K562 (cell line): ENCODE measurements around the gene CCDC141. TPM values are rescaled to one million over a fixed set of nuclear protein-coding genes. Genes with fewer than 3 reads are reported as not detected.
"Not testable (repeated sequence)": the region's sequence is repeated elsewhere in the genome, so short reads cannot be mapped to it uniquely, and the experiment has no call there.

Experiments
- ATAC-seq: fragments of 200-7000 bp; cut with Tn5 transposase; 3 replicates; pipeline ENCODE4 v1.9.1; 2020; ENCODE audit warnings: moderate library complexity
- BruUV-seq: library from RNA; stranded (reverse); fragments of 400-500 nt; replicated peaks from 2 replicates; lab custom pipeline; 2021; lab: Mats Ljungman, UMichigan
- CTCF ChIA-PET: fragments of 300-600 bp; formaldehyde crosslinking; extraction: SDS; loops from one replicate; lab custom pipeline; 2021; ENCODE audit warnings: low intra/inter-chr PET ratio; lab: Yijun Ruan, JAX
- POLR2A ChIA-PET: fragments of 300-600, 350-650 bp; sonication (Branson Sonifier 250); formaldehyde crosslinking; extraction: SDS; loops from one replicate; lab custom pipeline; 2021; ENCODE audit warnings: antibody characterized with exemption, inconsistent platforms; lab: Yijun Ruan, JAX
- DNase-seq, 4 experiments: peaks; one replicate each; pipeline versions ENCODE4 v3.0.0 to v3.0.0-alpha.2; 2011 to 2018; ENCODE audit warnings: low spot score in 3 of 4, mixed read lengths in 3 of 4; ENCODE audit errors: extremely low read depth in 1 of 4
- FAIRE-seq: peaks from 2 replicates; lab custom pipeline; 2011; peaks lifted over from hg19 to GRCh38; lab: Jason Lieb, UNC
- H2AFZ ChIP-seq: 2 replicates; pipeline ENCODE4 v1.6.0; 2011; ENCODE audit warnings: low read depth, low read length, control low read depth, inconsistent platforms
- H3K27ac ChIP-seq: fragments of 200-600 bp; 3 replicates; pipeline ENCODE4 v1.8.0; 2011; ENCODE audit warnings: low read depth, mild to moderate bottlenecking, control low read depth, inconsistent platforms, low read length, moderate library complexity, mixed read lengths; ENCODE audit errors: extremely low read depth
- H3K27me3 ChIP-seq, 2 experiments: fragments of 300-600 bp in 1 of 2; 2 replicates in 1 of 2; 3 replicates in 1 of 2; pipeline versions ENCODE4 v1.6.0 to v1.8.0; 2011; ENCODE audit warnings: inconsistent platforms in 2 of 2, low read length in 2 of 2, mild to moderate bottlenecking in 1 of 2, mixed read lengths in 1 of 2, moderate library complexity in 1 of 2; ENCODE audit not compliant: control insufficient read depth in 2 of 2, insufficient read depth in 2 of 2
- H3K36me3 ChIP-seq: fragments of 300-600 bp; 3 replicates; pipeline ENCODE4 v1.8.0; 2011; ENCODE audit warnings: mild to moderate bottlenecking, low read length, inconsistent platforms; ENCODE audit not compliant: control insufficient read depth, insufficient read depth
- H3K4me1 ChIP-seq, 2 experiments: fragments of 200-600 bp in 1 of 2; replicated peaks in 1 of 2; 2 replicates in 1 of 2; 3 replicates in 1 of 2; pipeline versions ENCODE4 v1.5.1 to v1.8.0; 2011; ENCODE audit warnings: inconsistent platforms in 2 of 2, low read length in 2 of 2, mild to moderate bottlenecking in 1 of 2, mixed read lengths in 1 of 2, moderate library complexity in 1 of 2; ENCODE audit not compliant: control insufficient read depth in 2 of 2, insufficient read depth in 2 of 2
- H3K4me2 ChIP-seq: 2 replicates; pipeline ENCODE4 v1.6.1; 2011; ENCODE audit warnings: low read length, control low read depth, inconsistent platforms, mixed read lengths; ENCODE audit not compliant: insufficient read depth
- H3K4me3 ChIP-seq: fragments of 200-600 bp; sonication (generic), shearing (Covaris generic); 2 replicates; pipeline ENCODE4 v1.5.1; 2016; ENCODE audit warnings: control low read depth, inconsistent platforms
- H3K79me2 ChIP-seq: fragments of 200-600 bp; 3 replicates; pipeline ENCODE4 v1.8.0; 2011; ENCODE audit warnings: low read length, inconsistent platforms; ENCODE audit not compliant: control insufficient read depth, insufficient read depth
- H3K9ac ChIP-seq, 2 experiments: 2 replicates each; pipeline versions ENCODE4 v1.6.0 to v1.6.1; 2011; ENCODE audit warnings: low read depth in 2 of 2, low read length in 2 of 2, control low read depth in 1 of 2, inconsistent platforms in 1 of 2, mild to moderate bottlenecking in 1 of 2, mixed read lengths in 1 of 2; ENCODE audit not compliant: insufficient read depth in 1 of 2
- H3K9me1 ChIP-seq: one replicate; pipeline ENCODE4 v1.6.0; 2011; ENCODE audit warnings: inconsistent platforms, mild to moderate bottlenecking, low read length, moderate library complexity; ENCODE audit not compliant: control insufficient read depth, insufficient read depth
- H3K9me3 ChIP-seq: replicated peaks from 2 replicates; pipeline ENCODE4 v1.5.1; 2011; ENCODE audit warnings: low read depth, low read length, inconsistent platforms; ENCODE audit not compliant: control insufficient read depth, insufficient read depth
- H4K20me1 ChIP-seq: replicated peaks from 2 replicates; pipeline ENCODE4 v1.6.1; 2011; ENCODE audit warnings: low read length, inconsistent platforms, mixed read lengths; ENCODE audit not compliant: control insufficient read depth, insufficient read depth
- CBX8 ChIP-seq: fragments of 200-600 bp; sonication (generic); IDR thresholded peaks from 2 replicates; pipeline ENCODE4 v1.6.1; 2012; ENCODE audit warnings: borderline replicate concordance, mixed run types, low read depth, mild to moderate bottlenecking, moderate library complexity, mixed read lengths, low read length, control low read depth, inconsistent platforms; ENCODE audit not compliant: poor library complexity, severe bottlenecking; ENCODE audit errors: extremely low read depth
- POLR3A ChIP-seq: IDR thresholded peaks from 2 replicates; pipeline ENCODE4 v1.6.1; 2011; ENCODE audit warnings: borderline replicate concordance, mild to moderate bottlenecking, moderate library complexity; ENCODE audit not compliant: insufficient read length, insufficient read depth; ENCODE audit errors: extremely low read depth
- PRMT5 ChIP-seq: sonication (generic); formaldehyde crosslinking; IDR thresholded peaks from 2 replicates; pipeline ENCODE4 v1.5.0; 2020; ENCODE audit warnings: missing genetic modification reagents
- RB1 ChIP-seq: fragments of 450-650 bp; IDR thresholded peaks from 2 replicates; pipeline ENCODE4 v1.6.1; 2017; ENCODE audit warnings: low read depth, mild to moderate bottlenecking
- TCF3 ChIP-seq: sonication (generic); formaldehyde crosslinking; IDR thresholded peaks from 2 replicates; pipeline ENCODE4 v1.4.0; 2020; ENCODE audit warnings: mild to moderate bottlenecking, missing genetic modification reagents
- ZNF184 ChIP-seq: sonication (generic); formaldehyde crosslinking; IDR thresholded peaks from 2 replicates; pipeline ENCODE4 v1.5.0; 2020; ENCODE audit warnings: missing genetic modification reagents
- WGBS: fragments of 100-300 bp; shearing (Covaris generic); methylation state at CpG from one replicate; pipeline ENCODE4 v1.1.6; 2016; ENCODE audit warnings: low coverage, mixed read lengths; ENCODE audit not compliant: insufficient coverage; ENCODE audit errors: missing lambda C conversion rate; 5-methylcytosine and 5-hydroxymethylcytosine counted together
- in situ Hi-C: fragments of 300-500 bp; cut with MboI; formaldehyde crosslinking; loops from 4 replicates; pipeline ENCODE4 v1.15.0; 2018; ENCODE audit warnings: inconsistent platforms, mixed read lengths
- intact Hi-C: fragments of 100-400 bp; cut with micrococcal nuclease; formaldehyde crosslinking; loops from 2 replicates; pipeline ENCODE4 v1.14.2; 2022
- polyA plus RNA-seq, 8 experiments: library from polyadenylated mRNA; depleted of rRNA in 4 of 8; stranded (reverse) in 5 of 8; unstranded in 3 of 8; fragments of >200 nt; fragmentation: Nextera tagmentation in 2 of 8; fragmentation: Illumina TruSeq in 1 of 8; extraction: Ambion mirVana in 2 of 8; extraction: Trizol in 1 of 8; gene quantifications; 2 replicates each; pipeline versions ENCODE4 v1.2.1 to v1.2.3, GENCODE V29; 2011 to 2014; ENCODE audit warnings: inconsistent platforms in 1 of 8, missing spikeins in 1 of 8
- total RNA-seq, 7 experiments: library from RNA; depleted of rRNA in 6 of 7; stranded (reverse); fragments of >200 nt in 6 of 7; fragmentation: Illumina TruSeq in 2 of 7; extraction: Trizol in 2 of 7; gene quantifications; 2 replicates each; pipeline versions ENCODE4 v1.2.1 to v1.2.3, GENCODE V29; 2011 to 2021; ENCODE audit warnings: low replicate concordance in 1 of 7
- TF ChIP-seq, protein P1 (sequence below): sonication (generic); formaldehyde crosslinking; IDR thresholded peaks from 2 replicates; pipeline ENCODE4 v1.4.0; 2020; ENCODE audit warnings: mild to moderate bottlenecking, missing genetic modification reagents

Gene CCDC141
- total and polyA plus RNA-seq, 9 of the 15 experiments (the other 6 are each of a cell fraction or from before 2014, with no cell fraction given): 0.09 TPM; not detected in 8

- in situ Hi-C loops: no loop called here
- Histone ChIP-seq H3K27ac (no peak overlapping the region), H2AFZ (no peak overlapping the region), H3K4me3 (no peak overlapping the region), H3K79me2 (no peaks in the 10 kb centered on the region)
- intact Hi-C loops: no loop called here
- ATAC-seq: no peak
- no peak for FAIRE-seq
- POLR2A ChIA-PET: no interaction called here
- no peak for DNase-seq
- WGBS: 18% methylated on average over 3 of the region's 3 CpGs
- BruUV-seq: no TSS peak
- TF ChIP-seq ZNF184 (CRISPR knock-in tag): no peak
- no peak for TF ChIP-seq TCF3 (CRISPR knock-in tag)
- TF ChIP-seq CBX8: no peak
- no peak for TF ChIP-seq PRMT5
- TF ChIP-seq, protein P1, sequence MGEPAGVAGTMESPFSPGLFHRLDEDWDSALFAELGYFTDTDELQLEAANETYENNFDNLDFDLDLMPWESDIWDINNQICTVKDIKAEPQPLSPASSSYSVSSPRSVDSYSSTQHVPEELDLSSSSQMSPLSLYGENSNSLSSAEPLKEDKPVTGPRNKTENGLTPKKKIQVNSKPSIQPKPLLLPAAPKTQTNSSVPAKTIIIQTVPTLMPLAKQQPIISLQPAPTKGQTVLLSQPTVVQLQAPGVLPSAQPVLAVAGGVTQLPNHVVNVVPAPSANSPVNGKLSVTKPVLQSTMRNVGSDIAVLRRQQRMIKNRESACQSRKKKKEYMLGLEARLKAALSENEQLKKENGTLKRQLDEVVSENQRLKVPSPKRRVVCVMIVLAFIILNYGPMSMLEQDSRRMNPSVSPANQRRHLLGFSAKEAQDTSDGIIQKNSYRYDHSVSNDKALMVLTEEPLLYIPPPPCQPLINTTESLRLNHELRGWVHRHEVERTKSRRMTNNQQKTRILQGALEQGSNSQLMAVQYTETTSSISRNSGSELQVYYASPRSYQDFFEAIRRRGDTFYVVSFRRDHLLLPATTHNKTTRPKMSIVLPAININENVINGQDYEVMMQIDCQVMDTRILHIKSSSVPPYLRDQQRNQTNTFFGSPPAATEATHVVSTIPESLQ (CRISPR knock-in tag): no peak
- no peak for TF ChIP-seq RB1
- TF ChIP-seq POLR3A: no peak
- TF ChIP-seq, all 486 proteins: peak for 0
- no peak overlapping the region for H3K9ac ChIP-seq
- H3K27me3 ChIP-seq: no peaks in the 10 kb centered on the region
- CTCF ChIA-PET: no interaction called here
- no peaks in the 10 kb centered on the region for H4K20me1 ChIP-seq
- no peaks in the 10 kb centered on the region for H3K36me3 ChIP-seq
- H3K9me1 ChIP-seq: no peaks in the 10 kb centered on the region
- no peaks in the 10 kb centered on the region for H3K4me1 ChIP-seq
- no peaks in the 10 kb centered on the region for H3K9me3 ChIP-seq
- no peak overlapping the region for H3K4me2 ChIP-seq
Observed at GRCh38 chr2:179017773-179018357, 32.1 kb downstream of the CCDC141 start.

GRCh38 chr2:179014189-179014588, 35.7 kb downstream of the CCDC141 start:
- in situ Hi-C loops, H3K27me3 ChIP-seq, H4K20me1 ChIP-seq, H3K4me1 ChIP-seq, H3K4me3 ChIP-seq, H3K9me1 ChIP-seq, POLR2A ChIA-PET, CTCF ChIA-PET, H3K4me2 ChIP-seq, DNase-seq, H3K36me3 ChIP-seq, H3K9ac ChIP-seq, ATAC-seq, intact Hi-C loops, H3K9me3 ChIP-seq, FAIRE-seq, H3K27ac ChIP-seq, BruUV-seq, H3K79me2 ChIP-seq, H2AFZ ChIP-seq: not testable (repeated sequence)
- WGBS: 2% methylated on average over 3 of the region's 3 CpGs
